PC-3 (cell line): ENCODE measurements around the gene PPP6R2. TPM values are rescaled to one million over a fixed set of nuclear protein-coding genes. Genes with fewer than 3 reads are reported as not detected.
A peak's percentile ranks its signal among the peaks of the same experiment; 100 is the strongest.

Experiments
- ATAC-seq: fragments of 200-7000 bp; cut with Tn5 transposase; 2 replicates; pipeline ENCODE4 v1.9.1; 2020; ENCODE audit warnings: mild to moderate bottlenecking, moderate library complexity
- BruUV-seq: library from RNA; stranded (reverse); fragments of 400-500 nt; replicated peaks from 2 replicates; lab custom pipeline; 2021; lab: Mats Ljungman, UMichigan
- CTCF ChIA-PET: fragments of 300-600 bp; sonication (Branson Sonifier 250); formaldehyde crosslinking; loops from one replicate; lab custom pipeline; 2022; ENCODE audit warnings: antibody characterized with exemption; lab: Charles Lee
- POLR2A ChIA-PET: fragments of 300-600 bp; sonication (Branson Sonifier 250); formaldehyde crosslinking; loops from one replicate; lab custom pipeline; 2022; ENCODE audit warnings: antibody characterized with exemption; ENCODE audit not compliant: unreplicated experiment; lab: Charles Lee
- DNase-seq: peaks from one replicate; pipeline ENCODE4 v3.0.0-alpha.2; 2015
- H2AFZ ChIP-seq: fragments of 300-600 bp; sonication (generic); 2 replicates; pipeline ENCODE4 v1.6.0; 2016; ENCODE audit warnings: antibody characterized with exemption, low read length
- H3F3A ChIP-seq: fragments of 300-600 bp; sonication (generic); one replicate; pipeline ENCODE4 v1.6.0; 2017; ENCODE audit warnings: antibody characterized with exemption, low read length, control low read depth, mild to moderate bottlenecking; ENCODE audit not compliant: unreplicated experiment
- H3K27ac ChIP-seq: fragments of 300-600 bp; sonication (generic); 2 replicates; pipeline ENCODE4 v1.5.1; 2016; ENCODE audit warnings: mild to moderate bottlenecking, low read length
- H3K27me3 ChIP-seq: fragments of 300-600 bp; sonication (generic); 2 replicates; pipeline ENCODE4 v1.6.1; 2016; ENCODE audit warnings: low read length, mixed read lengths
- H3K36me3 ChIP-seq: fragments of 300-600 bp; sonication (generic); 2 replicates; pipeline ENCODE4 v1.6.1; 2016; ENCODE audit warnings: low read depth, mixed run types, low read length, mixed read lengths
- H3K4me1 ChIP-seq: fragments of 300-600 bp; sonication (generic); 2 replicates; pipeline ENCODE4 v1.5.1; 2016; ENCODE audit warnings: low read length; ENCODE audit not compliant: insufficient read depth
- H3K4me2 ChIP-seq: fragments of 300-600 bp; sonication (generic); 2 replicates; pipeline ENCODE4 v1.6.0; 2016; ENCODE audit warnings: low read length
- H3K4me3 ChIP-seq: fragments of 300-600 bp; sonication (generic); 2 replicates; pipeline ENCODE4 v1.5.1; 2016; ENCODE audit warnings: mild to moderate bottlenecking, low read length, mixed read lengths
- H3K79me2 ChIP-seq: fragments of 300-600 bp; sonication (generic); 2 replicates; pipeline ENCODE4 v1.6.1; 2017; ENCODE audit warnings: low read length, mixed read lengths
- H3K9ac ChIP-seq: fragments of 300-600 bp; sonication (generic); 2 replicates; pipeline ENCODE4 v1.6.0; 2016; ENCODE audit warnings: mild to moderate bottlenecking, low read length
- H3K9me2 ChIP-seq: fragments of 300-600 bp; sonication (generic); replicated peaks from 2 replicates; pipeline ENCODE4 v1.6.1; 2016; ENCODE audit warnings: mixed run types, low read length, mixed read lengths
- H3K9me3 ChIP-seq: fragments of 300-600 bp; sonication (generic); 2 replicates; pipeline ENCODE4 v1.6.1; 2016; ENCODE audit warnings: low read length, mixed read lengths
- H4K20me1 ChIP-seq: fragments of 300-600 bp; sonication (generic); 2 replicates; pipeline ENCODE4 v1.6.1; 2016; ENCODE audit warnings: low read length, mixed read lengths
- EZH2 ChIP-seq: fragments of 300-600 bp; sonication (generic); IDR thresholded peaks from one replicate; pipeline ENCODE4 v1.6.1; 2017; ENCODE audit warnings: antibody characterized with exemption, mild to moderate bottlenecking, low read length; ENCODE audit not compliant: unreplicated experiment
- EZH2phosphoT487 ChIP-seq: fragments of 300-600 bp; sonication (generic); IDR thresholded peaks from 2 replicates; pipeline ENCODE4 v1.6.1; 2018; ENCODE audit warnings: mild to moderate bottlenecking, antibody characterized with exemption, low read length, borderline replicate concordance
- intact Hi-C: fragments of 100-400 bp; cut with micrococcal nuclease; formaldehyde crosslinking; loops from 2 replicates; pipeline ENCODE4 v1.9.0; 2023
- total RNA-seq: library from RNA; depleted of rRNA; stranded (reverse); fragments of >200 nt; gene quantifications from 2 replicates; pipeline ENCODE4 v1.2.3, GENCODE V29; 2014
- TF ChIP-seq, protein P1 (sequence below): fragments of 300-600 bp; sonication (generic); conservative IDR thresholded peaks from 2 replicates; pipeline ENCODE4 v1.5.1; 2017; ENCODE audit warnings: antibody characterized with exemption, low read depth, mild to moderate bottlenecking, low read length

PPP6R2 gene
- total RNA-seq, 1 experiment from 2014 or later, result 46.2 TPM

DNA sequence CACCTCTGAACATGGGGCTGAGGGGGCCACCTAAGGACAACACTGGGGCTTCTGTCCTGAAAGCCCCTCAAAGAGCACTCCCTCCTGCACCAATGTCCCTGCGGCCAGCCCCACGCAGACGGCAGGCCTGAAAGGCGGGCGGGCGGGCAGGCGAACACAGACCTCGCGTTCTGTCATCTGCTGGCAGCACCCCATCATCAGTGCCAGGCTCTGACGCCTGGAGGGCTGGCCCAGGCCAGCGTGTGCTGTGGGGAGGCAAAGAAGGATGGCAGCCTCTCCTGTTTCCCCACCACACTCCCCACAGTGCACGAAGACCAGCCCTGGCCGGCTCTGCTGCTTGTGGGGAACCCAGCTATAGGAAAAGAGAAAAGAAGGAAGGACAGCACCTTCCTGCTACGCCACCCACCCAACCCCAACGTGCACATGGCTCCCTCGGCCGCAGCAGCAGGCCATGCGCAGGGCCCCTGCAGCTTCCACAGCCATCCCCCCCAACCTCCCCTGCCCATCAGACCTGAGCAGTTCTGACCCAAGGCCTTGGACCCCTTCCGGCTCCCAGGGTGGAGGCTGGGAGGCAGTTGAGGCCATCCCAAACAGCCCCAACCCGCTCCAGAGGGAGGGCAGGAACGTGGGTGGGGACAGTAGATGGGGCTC is 128.2 kb downstream of the PPP6R2 start:
- H3K4me1 ChIP-seq, result peaks cover 32% of the 10 kb centered on the region

DNA sequence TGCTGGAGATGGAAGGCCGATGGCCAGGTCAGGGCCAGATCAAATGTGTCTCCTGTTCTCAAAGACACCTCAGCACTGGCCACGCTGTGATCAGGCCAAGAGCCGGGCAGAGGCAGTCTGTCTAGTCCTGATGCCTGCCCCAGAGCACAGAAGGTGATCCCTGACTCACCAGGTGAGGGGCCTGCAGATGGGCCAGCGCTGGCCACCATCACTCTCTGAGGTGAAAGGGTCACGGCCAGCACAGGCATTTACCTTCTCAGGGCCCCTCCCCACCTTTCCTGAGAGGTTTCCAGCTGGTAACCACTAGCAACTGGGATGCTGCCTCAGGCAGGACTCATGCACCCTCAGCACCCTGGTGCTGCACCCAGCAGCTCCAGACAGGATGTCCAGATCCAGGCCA is 128.8 kb downstream of the PPP6R2 start:
- no peaks in the 10 kb centered on the region for H3K27me3 ChIP-seq
- H3K27ac ChIP-seq, result no peak overlapping the region
- no peak overlapping the region for H3K4me3 ChIP-seq
- H3K9me3 ChIP-seq, result no peaks in the 10 kb centered on the region
- ChIA-PET CTCF (no interaction called here), POLR2A (no interaction called here)
- H2AFZ ChIP-seq, result no peak overlapping the region
- DNase-seq (no peak), ATAC-seq (no peak)
- no peaks in the 10 kb centered on the region for H3K9me2 ChIP-seq
- H3K9ac ChIP-seq, result no peak overlapping the region
- no TSS peak for BruUV-seq
- intact Hi-C loops, result no loop called here
- no peak overlapping the region for H3K4me2 ChIP-seq
- H3K36me3 ChIP-seq, result no peaks in the 10 kb centered on the region; the same call in none of the 2 replicates
- no peaks in the 10 kb centered on the region for H3F3A ChIP-seq
- peaks cover 32% of the 10 kb centered on the region for H3K4me1 ChIP-seq
- H3K79me2 ChIP-seq, result peaks cover 58% of the 10 kb centered on the region
- peaks cover 48% of the 10 kb centered on the region for H4K20me1 ChIP-seq
- TF ChIP-seq, protein P1, sequence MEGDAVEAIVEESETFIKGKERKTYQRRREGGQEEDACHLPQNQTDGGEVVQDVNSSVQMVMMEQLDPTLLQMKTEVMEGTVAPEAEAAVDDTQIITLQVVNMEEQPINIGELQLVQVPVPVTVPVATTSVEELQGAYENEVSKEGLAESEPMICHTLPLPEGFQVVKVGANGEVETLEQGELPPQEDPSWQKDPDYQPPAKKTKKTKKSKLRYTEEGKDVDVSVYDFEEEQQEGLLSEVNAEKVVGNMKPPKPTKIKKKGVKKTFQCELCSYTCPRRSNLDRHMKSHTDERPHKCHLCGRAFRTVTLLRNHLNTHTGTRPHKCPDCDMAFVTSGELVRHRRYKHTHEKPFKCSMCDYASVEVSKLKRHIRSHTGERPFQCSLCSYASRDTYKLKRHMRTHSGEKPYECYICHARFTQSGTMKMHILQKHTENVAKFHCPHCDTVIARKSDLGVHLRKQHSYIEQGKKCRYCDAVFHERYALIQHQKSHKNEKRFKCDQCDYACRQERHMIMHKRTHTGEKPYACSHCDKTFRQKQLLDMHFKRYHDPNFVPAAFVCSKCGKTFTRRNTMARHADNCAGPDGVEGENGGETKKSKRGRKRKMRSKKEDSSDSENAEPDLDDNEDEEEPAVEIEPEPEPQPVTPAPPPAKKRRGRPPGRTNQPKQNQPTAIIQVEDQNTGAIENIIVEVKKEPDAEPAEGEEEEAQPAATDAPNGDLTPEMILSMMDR, result no peak
- TF ChIP-seq EZH2 (no peak), EZH2phosphoT487 (no peak)

More for the DNA sequence above, 128.2 kb downstream of the PPP6R2 start:
- POLR2A ChIA-PET, result no interaction called here
- H3K9me2 ChIP-seq, result no peaks in the 10 kb centered on the region
- H3K36me3 ChIP-seq, result no peaks in the 10 kb centered on the region; the same call in none of the 2 replicates
- CTCF ChIA-PET, result interaction anchor here (0.6 kb wide), 1 partner anchor 54 kb away, joined by 3 read pairs; the partner anchor contains the start of gene SCO2
- H3K4me3 ChIP-seq, result no peak overlapping the region
- DNase-seq, result no peak
- no peak overlapping the region for H2AFZ ChIP-seq
- H3K9me3 ChIP-seq, result no peaks in the 10 kb centered on the region
- no peaks in the 10 kb centered on the region for H3K27me3 ChIP-seq
- H3F3A ChIP-seq, result no peaks in the 10 kb centered on the region
- no peak overlapping the region for H3K4me2 ChIP-seq
- peaks cover 48% of the 10 kb centered on the region for H4K20me1 ChIP-seq
- no peak overlapping the region for H3K27ac ChIP-seq
- peaks cover 58% of the 10 kb centered on the region for H3K79me2 ChIP-seq
- no peak overlapping the region for H3K9ac ChIP-seq
- no peak for ATAC-seq
- TF ChIP-seq EZH2 (no peak), EZH2phosphoT487 (no peak)
- TF ChIP-seq, protein P1, result no peak
- no TSS peak for BruUV-seq
- intact Hi-C loops, result no loop called here

DNA sequence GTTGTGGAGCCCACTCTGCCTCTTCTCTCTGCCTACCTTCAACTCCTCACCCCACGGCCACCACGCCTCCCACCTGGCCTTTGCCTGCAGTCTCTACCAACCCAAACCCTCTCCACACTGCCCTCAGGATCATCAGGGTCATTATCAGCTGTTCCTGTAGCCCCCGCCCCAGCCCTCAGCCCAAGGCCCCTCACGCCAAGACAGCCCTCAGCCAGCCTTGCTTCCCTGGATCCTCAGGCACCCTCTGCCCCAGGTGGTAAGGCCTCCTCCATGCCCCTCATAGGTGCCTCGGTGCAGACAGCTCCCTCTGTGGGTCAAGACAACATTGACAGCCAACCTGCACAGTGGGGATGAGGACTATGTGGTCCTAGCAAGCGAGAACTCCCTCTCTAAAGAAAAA is 130.0 kb downstream of the PPP6R2 start:
- peaks cover 58% of the 10 kb centered on the region for H3K79me2 ChIP-seq

More for the DNA sequence above, 130.0 kb downstream of the PPP6R2 start:
- H3K36me3 ChIP-seq, result no peaks in the 10 kb centered on the region; the same call in 1 of the 2 replicates
- H3K27ac ChIP-seq, result no peak overlapping the region
- ATAC-seq, result no peak
- intact Hi-C loops, result no loop called here
- ChIA-PET POLR2A (interaction anchor here (0.6 kb wide), 1 partner anchor 127 kb away, joined by 3 read pairs; no protein-coding TSS in a partner anchor), CTCF (interaction anchor here (1.0 kb wide), 1 partner anchor 35 kb away, joined by 5 read pairs; the partner anchor contains the start of genes LMF2 and NCAPH2)
- no peaks in the 10 kb centered on the region for H3K9me3 ChIP-seq
- H3K9ac ChIP-seq, result no peak overlapping the region
- TF ChIP-seq, protein P1, result peak; percentile 55; the same call in 1 of the 2 replicates
- TF ChIP-seq EZH2phosphoT487, result no peak
- BruUV-seq, result no TSS peak
- H3K4me1 ChIP-seq, result peaks cover 32% of the 10 kb centered on the region
- H3K9me2 ChIP-seq, result no peaks in the 10 kb centered on the region
- peaks cover 48% of the 10 kb centered on the region for H4K20me1 ChIP-seq
- H2AFZ ChIP-seq, result no peak overlapping the region
- DNase-seq, result peak; percentile 36
- peak overlapping the region; percentile 84 for H3K4me3 ChIP-seq
- no peaks in the 10 kb centered on the region for H3K27me3 ChIP-seq
- no peaks in the 10 kb centered on the region for H3F3A ChIP-seq
- H3K4me2 ChIP-seq, result peak overlapping the region; percentile 96
